Breast epithelium (tissue), 3 donors: Measurements from ENCODE around the gene ITGA2B.

Experiments
- POLR2AphosphoS5 ChIP-seq, 3 donors: sonication (generic); formaldehyde crosslinking; IDR thresholded peaks; one replicate each; pipeline ENCODE4 v1.6.1; 2017; ENCODE audit warnings: antibody characterized with exemption in 3 of 3
- TF ChIP-seq, protein P1 (sequence below), 3 donors: fragments of 450-650 bp; IDR thresholded peaks; one replicate each; pipeline ENCODE4 v1.5.1; 2016 to 2017; ENCODE audit warnings: antibody characterized with exemption in 3 of 3, mild to moderate bottlenecking in 3 of 3, moderate library complexity in 3 of 3

DNA sequence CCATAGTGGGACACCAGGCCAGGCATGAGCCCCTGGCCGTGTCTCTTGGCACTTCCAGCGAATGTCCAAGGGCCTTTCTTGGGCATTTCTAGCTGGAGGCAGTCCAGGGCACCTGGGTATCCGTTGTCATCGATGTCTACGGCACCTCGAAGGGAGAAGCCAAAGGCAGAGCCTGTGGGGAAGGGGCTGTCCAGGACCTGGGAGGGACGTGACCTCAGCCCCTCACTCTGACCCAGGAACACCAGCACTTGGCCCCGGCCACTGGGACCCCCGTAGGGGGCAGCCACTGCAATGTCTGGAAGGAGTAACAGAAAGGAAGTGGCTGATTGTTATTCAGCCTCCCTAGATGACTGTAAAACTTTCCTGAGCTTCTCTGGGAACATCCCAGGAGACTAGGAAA is 8.7 kb downstream of the ITGA2B start:
- TF ChIP-seq, protein P1, sequence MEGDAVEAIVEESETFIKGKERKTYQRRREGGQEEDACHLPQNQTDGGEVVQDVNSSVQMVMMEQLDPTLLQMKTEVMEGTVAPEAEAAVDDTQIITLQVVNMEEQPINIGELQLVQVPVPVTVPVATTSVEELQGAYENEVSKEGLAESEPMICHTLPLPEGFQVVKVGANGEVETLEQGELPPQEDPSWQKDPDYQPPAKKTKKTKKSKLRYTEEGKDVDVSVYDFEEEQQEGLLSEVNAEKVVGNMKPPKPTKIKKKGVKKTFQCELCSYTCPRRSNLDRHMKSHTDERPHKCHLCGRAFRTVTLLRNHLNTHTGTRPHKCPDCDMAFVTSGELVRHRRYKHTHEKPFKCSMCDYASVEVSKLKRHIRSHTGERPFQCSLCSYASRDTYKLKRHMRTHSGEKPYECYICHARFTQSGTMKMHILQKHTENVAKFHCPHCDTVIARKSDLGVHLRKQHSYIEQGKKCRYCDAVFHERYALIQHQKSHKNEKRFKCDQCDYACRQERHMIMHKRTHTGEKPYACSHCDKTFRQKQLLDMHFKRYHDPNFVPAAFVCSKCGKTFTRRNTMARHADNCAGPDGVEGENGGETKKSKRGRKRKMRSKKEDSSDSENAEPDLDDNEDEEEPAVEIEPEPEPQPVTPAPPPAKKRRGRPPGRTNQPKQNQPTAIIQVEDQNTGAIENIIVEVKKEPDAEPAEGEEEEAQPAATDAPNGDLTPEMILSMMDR (IDR thresholded peaks at IDR 0.05) = no peak
- TF ChIP-seq POLR2AphosphoS5 (IDR thresholded peaks at IDR 0.05) = no peak
